Loucy (cell line): ENCODE data around the gene MTMR1.

Source experiments
- CTCF ChIP-seq: fragments of 200-600 bp; sonication (generic); conservative IDR thresholded peaks from 2 replicates; pipeline ENCODE4 v1.5.1; 2014; ENCODE audit warnings: mild to moderate bottlenecking, antibody characterized with exemption, low read length
- EZH2phosphoT487 ChIP-seq: fragments of 200-600 bp; IDR thresholded peaks from 2 replicates; pipeline ENCODE4 v1.6.1; 2018; ENCODE audit warnings: antibody characterized with exemption, mild to moderate bottlenecking, moderate library complexity, borderline replicate concordance

GRCh38 chrX:150777328-150777992 is 84.3 kb downstream of the MTMR1 start:
- TF ChIP-seq CTCF (no peak), EZH2phosphoT487 (no peak)
